A549 (cell line): ENCODE results near the gene RTL9. TPM values are rescaled to one million over a fixed set of nuclear protein-coding genes. Genes with fewer than 3 reads are reported as not detected.

ENCODE experiments used
- ATAC-seq, 2 experiments: fragments of 200-7000 bp in 1 of 2; fragments of >200 bp in 1 of 2; cut with Nextera tagmentation in 1 of 2; cut with Tn5 transposase in 1 of 2; 3 replicates each; pipeline versions ENCODE4 v1.8.0 to v1.9.1; 2018 to 2020; ENCODE audit warnings: mild to moderate bottlenecking in 1 of 2, moderate library complexity in 1 of 2
- CTCF ChIA-PET: fragments of 300-600 bp; sonication (Branson Sonifier 250); formaldehyde crosslinking; extraction: SDS; loops from one replicate; lab custom pipeline; 2021; ENCODE audit warnings: antibody characterized with exemption, inconsistent platforms; lab: Yijun Ruan, JAX
- POLR2A ChIA-PET: fragments of 350-600 bp; formaldehyde crosslinking; extraction: SDS; loops from one replicate; lab custom pipeline; 2021; ENCODE audit warnings: antibody characterized with exemption, inconsistent platforms; lab: Yijun Ruan, JAX
- DNase-seq, 2 experiments: peaks; one replicate each; pipeline versions ENCODE4 v3.0.0 to v3.0.0-alpha.2; 2011 to 2016; ENCODE audit warnings: low read depth in 1 of 2, low spot score in 1 of 2
- FAIRE-seq: peaks from 2 replicates; lab custom pipeline; 2011; peaks lifted over from hg19 to GRCh38; lab: Jason Lieb, UNC
- H3K27ac ChIP-seq, 2 experiments: fragments of >200 bp; sonication (Bioruptor Twin); formaldehyde crosslinking; 3 replicates each; pipeline ENCODE4 v1.5.1; 2016 to 2017
- H3K4me1 ChIP-seq: fragments of >200 bp; sonication (Bioruptor Twin); formaldehyde crosslinking; 3 replicates; pipeline ENCODE4 v1.6.1; 2016
- H3K4me2 ChIP-seq: fragments of >200 bp; sonication (Bioruptor Twin); formaldehyde crosslinking; 3 replicates; pipeline ENCODE4 v1.6.1; 2016
- H3K4me3 ChIP-seq: fragments of >200 bp; sonication (Bioruptor Twin); formaldehyde crosslinking; 3 replicates; pipeline ENCODE4 v1.5.1; 2016
- H3K9me3 ChIP-seq: fragments of >200 bp; sonication (Bioruptor Twin); formaldehyde crosslinking; 3 replicates; pipeline ENCODE4 v1.6.1; 2016
- BHLHE40 ChIP-seq: IDR thresholded peaks from 2 replicates; pipeline ENCODE4 v1.6.1; 2012; ENCODE audit warnings: low read depth, low read length, inconsistent platforms
- CBX2 ChIP-seq: fragments of 200-600 bp; sonication (generic); IDR thresholded peaks from 2 replicates; pipeline ENCODE4 v1.6.1; 2016; ENCODE audit warnings: low read depth, mild to moderate bottlenecking, borderline replicate concordance
- CBX8 ChIP-seq: fragments of 200-600 bp; sonication (generic); IDR thresholded peaks from 2 replicates; pipeline ENCODE4 v1.6.1; 2016
- CHD4 ChIP-seq: fragments of 200-600 bp; sonication (generic); IDR thresholded peaks from 2 replicates; pipeline ENCODE4 v1.6.1; 2016; ENCODE audit warnings: antibody characterized with exemption, mild to moderate bottlenecking, borderline replicate concordance
- EHMT2 ChIP-seq: fragments of 200-600 bp; sonication (generic); IDR thresholded peaks from 2 replicates; pipeline ENCODE4 v1.6.1; 2016; ENCODE audit warnings: antibody characterized with exemption, low read depth, mild to moderate bottlenecking, moderate library complexity
- EP300 ChIP-seq, 2 experiments: fragments of >200 bp; sonication (Bioruptor Twin); formaldehyde crosslinking; IDR thresholded peaks; 2 replicates in 1 of 2; 3 replicates in 1 of 2; pipeline ENCODE4 v1.6.1; 2016 to 2017
- ESRRA ChIP-seq: fragments of 150-350 bp; IDR thresholded peaks from 2 replicates; pipeline ENCODE4 v1.6.1; 2014; ENCODE audit warnings: mild to moderate bottlenecking, low read length, borderline replicate concordance
- FOSB ChIP-seq: fragments of 250-450 bp; sonication (Bioruptor Pico); IDR thresholded peaks from 2 replicates; pipeline ENCODE4 v1.5.0; 2020; ENCODE audit warnings: mild to moderate bottlenecking, moderate library complexity
- HOXB13 ChIP-seq: fragments of 250-450 bp; sonication (Bioruptor Pico); IDR thresholded peaks from 2 replicates; pipeline ENCODE4 v1.5.0; 2020; ENCODE audit warnings: low read depth, mild to moderate bottlenecking, moderate library complexity
- JUNB ChIP-seq: fragments of >200 bp; sonication (Bioruptor Twin); formaldehyde crosslinking; IDR thresholded peaks from 2 replicates; pipeline ENCODE4 v1.6.1; 2016
- MAFK ChIP-seq: fragments of 450-650 bp; IDR thresholded peaks from 2 replicates; pipeline ENCODE4 v1.6.1; 2014; ENCODE audit not compliant: partially characterized antibody
- NFE2L2 ChIP-seq: fragments of 150-350 bp; conservative IDR thresholded peaks from 2 replicates; pipeline ENCODE4 v1.6.1; 2014; ENCODE audit warnings: low read length
- NPAS2 ChIP-seq: fragments of 250-450 bp; sonication (Bioruptor Pico); IDR thresholded peaks from 2 replicates; pipeline ENCODE4 v1.8.0; 2022; ENCODE audit warnings: mild to moderate bottlenecking, moderate library complexity, borderline replicate concordance
- PHF8 ChIP-seq: fragments of 200-600 bp; sonication (generic); IDR thresholded peaks from 2 replicates; pipeline ENCODE4 v1.6.1; 2016; ENCODE audit warnings: low read depth, mild to moderate bottlenecking, antibody characterized with exemption, moderate library complexity, borderline replicate concordance
- POLR2AphosphoS2 ChIP-seq: conservative IDR thresholded peaks from 2 replicates; pipeline ENCODE4 v1.6.1; 2012; ENCODE audit warnings: low read length, improper control_type of control experiment, inconsistent platforms
- RCOR1 ChIP-seq: fragments of 150-350 bp; IDR thresholded peaks from 2 replicates; pipeline ENCODE4 v1.6.1; 2014; ENCODE audit warnings: antibody characterized with exemption, low read length, low read depth
- RFX5 ChIP-seq: fragments of 450-650 bp; IDR thresholded peaks from 2 replicates; pipeline ENCODE4 v1.7.1; 2014; ENCODE audit warnings: antibody characterized with exemption, mild to moderate bottlenecking, moderate library complexity
- RNF2 ChIP-seq: fragments of 200-600 bp; sonication (generic); IDR thresholded peaks from 2 replicates; pipeline ENCODE4 v1.6.1; 2016; ENCODE audit warnings: low read depth, mild to moderate bottlenecking, antibody characterized with exemption, moderate library complexity, borderline replicate concordance
- SMC3 ChIP-seq: fragments of >200 bp; sonication (Bioruptor Twin); formaldehyde crosslinking; IDR thresholded peaks from 3 replicates; pipeline ENCODE4 v1.6.1; 2018; ENCODE audit warnings: inconsistent platforms
- TP53 ChIP-seq: fragments of 250-450 bp; sonication (Bioruptor Pico); IDR thresholded peaks from 2 replicates; pipeline ENCODE4 v1.5.0; 2021; ENCODE audit warnings: mild to moderate bottlenecking, moderate library complexity
- ZC3H11A ChIP-seq: fragments of 450-650 bp; IDR thresholded peaks from 2 replicates; pipeline ENCODE4 v1.6.1; 2014; ENCODE audit warnings: antibody characterized with exemption, mild to moderate bottlenecking
- ZFP36 ChIP-seq: fragments of 450-650 bp; IDR thresholded peaks from 2 replicates; pipeline ENCODE4 v1.6.1; 2014; ENCODE audit warnings: borderline replicate concordance; ENCODE audit not compliant: partially characterized antibody
- ZSCAN20 ChIP-seq: fragments of 250-450 bp; sonication (Bioruptor Pico); IDR thresholded peaks from 2 replicates; pipeline ENCODE4 v1.8.0; 2022; ENCODE audit warnings: mild to moderate bottlenecking, moderate library complexity
- WGBS: methylation state at CpG from one replicate; pipeline ENCODE4 v1.1.6; 2017; ENCODE audit errors: missing lambda C conversion rate; 5-methylcytosine and 5-hydroxymethylcytosine counted together
- polyA plus RNA-seq, 4 experiments: library from polyadenylated mRNA; depleted of rRNA in 3 of 4; stranded (reverse); fragments of >200 nt; fragmentation: RNase III in 1 of 4; extraction: RNeasy Plus Mini Kit Qiagen cat#74134 plus additional on column Dnase treatment in 1 of 4; gene quantifications; 2 replicates in 3 of 4; 3 replicates in 1 of 4; pipeline ENCODE4 v1.2.3, GENCODE V29; 2011 to 2017
- TF ChIP-seq, protein P1 (sequence below): fragments of 200-600 bp; sonication (generic); IDR thresholded peaks from 2 replicates; pipeline ENCODE4 v1.6.1; 2016; ENCODE audit warnings: antibody characterized with exemption, mild to moderate bottlenecking, moderate library complexity
- TF ChIP-seq, protein P2 (sequence below): IDR thresholded peaks from 2 replicates; pipeline ENCODE4 v1.6.1; 2012; ENCODE audit warnings: low read depth, borderline replicate concordance
- TF ChIP-seq, protein P3 (sequence below): fragments of >200 bp; sonication (Bioruptor Twin); formaldehyde crosslinking; IDR thresholded peaks from 2 replicates; pipeline ENCODE4 v1.6.1; 2016
- TF ChIP-seq, protein P4 (sequence below): fragments of 450-650 bp; IDR thresholded peaks from 2 replicates; pipeline ENCODE4 v1.6.1; 2014; ENCODE audit warnings: antibody characterized with exemption
- TF ChIP-seq, protein P5 (sequence below): fragments of 250-450 bp; sonication (Bioruptor Pico); IDR thresholded peaks from 2 replicates; pipeline ENCODE4 v1.5.0; 2021; ENCODE audit warnings: mild to moderate bottlenecking, moderate library complexity, borderline replicate concordance

RTL9 gene
- polyA plus RNA-seq, 2 of the 4 experiments (the other 2 are of a cell fraction): 0.04 to 0.06 TPM

DNA sequence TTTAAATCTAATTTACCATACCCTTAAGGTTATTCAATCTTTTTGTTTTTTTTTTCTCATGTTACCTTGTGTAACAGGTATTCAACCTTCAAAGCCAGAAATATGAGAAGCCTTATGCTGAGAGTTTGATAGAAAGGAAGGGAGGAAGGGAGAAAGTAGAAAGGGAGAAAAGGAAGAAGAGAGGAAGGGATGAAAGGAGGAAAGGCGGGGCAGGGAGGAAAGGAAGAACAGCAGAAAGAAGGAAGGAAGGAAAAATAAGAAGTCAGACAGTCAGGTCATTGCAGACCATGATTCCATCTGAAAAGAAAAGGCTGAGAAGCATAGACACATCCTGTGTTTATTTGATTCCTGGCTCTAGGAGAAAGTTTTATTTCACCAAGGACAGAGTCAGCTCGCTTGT lies 30.9 kb downstream of the RTL9 start:
- ATAC-seq: no peak
- POLR2A ChIA-PET: no interaction called here
- no peak overlapping the region for H3K4me2 ChIP-seq
- H3K4me3 ChIP-seq: no peak overlapping the region
- TF ChIP-seq ZFP36 (no peak), RFX5 (no peak), CBX2 (no peak), EP300 (IDR thresholded peaks at IDR 0.05) (no peak), ZSCAN20 (CRISPR knock-in tag) (no peak), EHMT2 (no peak), TP53 (no peak), RNF2 (no peak), MAFK (no peak), HOXB13 (CRISPR knock-in tag) (no peak), ESRRA (no peak), NFE2L2 (no peak), RCOR1 (no peak)
- TF ChIP-seq, protein P1, sequence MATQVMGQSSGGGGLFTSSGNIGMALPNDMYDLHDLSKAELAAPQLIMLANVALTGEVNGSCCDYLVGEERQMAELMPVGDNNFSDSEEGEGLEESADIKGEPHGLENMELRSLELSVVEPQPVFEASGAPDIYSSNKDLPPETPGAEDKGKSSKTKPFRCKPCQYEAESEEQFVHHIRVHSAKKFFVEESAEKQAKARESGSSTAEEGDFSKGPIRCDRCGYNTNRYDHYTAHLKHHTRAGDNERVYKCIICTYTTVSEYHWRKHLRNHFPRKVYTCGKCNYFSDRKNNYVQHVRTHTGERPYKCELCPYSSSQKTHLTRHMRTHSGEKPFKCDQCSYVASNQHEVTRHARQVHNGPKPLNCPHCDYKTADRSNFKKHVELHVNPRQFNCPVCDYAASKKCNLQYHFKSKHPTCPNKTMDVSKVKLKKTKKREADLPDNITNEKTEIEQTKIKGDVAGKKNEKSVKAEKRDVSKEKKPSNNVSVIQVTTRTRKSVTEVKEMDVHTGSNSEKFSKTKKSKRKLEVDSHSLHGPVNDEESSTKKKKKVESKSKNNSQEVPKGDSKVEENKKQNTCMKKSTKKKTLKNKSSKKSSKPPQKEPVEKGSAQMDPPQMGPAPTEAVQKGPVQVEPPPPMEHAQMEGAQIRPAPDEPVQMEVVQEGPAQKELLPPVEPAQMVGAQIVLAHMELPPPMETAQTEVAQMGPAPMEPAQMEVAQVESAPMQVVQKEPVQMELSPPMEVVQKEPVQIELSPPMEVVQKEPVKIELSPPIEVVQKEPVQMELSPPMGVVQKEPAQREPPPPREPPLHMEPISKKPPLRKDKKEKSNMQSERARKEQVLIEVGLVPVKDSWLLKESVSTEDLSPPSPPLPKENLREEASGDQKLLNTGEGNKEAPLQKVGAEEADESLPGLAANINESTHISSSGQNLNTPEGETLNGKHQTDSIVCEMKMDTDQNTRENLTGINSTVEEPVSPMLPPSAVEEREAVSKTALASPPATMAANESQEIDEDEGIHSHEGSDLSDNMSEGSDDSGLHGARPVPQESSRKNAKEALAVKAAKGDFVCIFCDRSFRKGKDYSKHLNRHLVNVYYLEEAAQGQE: no peak
- TF ChIP-seq, all 56 proteins: peak for 0
- Histone ChIP-seq H3K4me1 (peaks cover 2% of the 10 kb centered on the region; the same call in 1 of the 3 replicates), H3K27ac (no peak overlapping the region), H3K9me3 (no peaks in the 10 kb centered on the region)
- DNase-seq (no peak), FAIRE-seq (peak; percentile 87)
- WGBS: 51% methylated on average over 2 of the region's 2 CpGs
- CTCF ChIA-PET: no interaction called here

DNA sequence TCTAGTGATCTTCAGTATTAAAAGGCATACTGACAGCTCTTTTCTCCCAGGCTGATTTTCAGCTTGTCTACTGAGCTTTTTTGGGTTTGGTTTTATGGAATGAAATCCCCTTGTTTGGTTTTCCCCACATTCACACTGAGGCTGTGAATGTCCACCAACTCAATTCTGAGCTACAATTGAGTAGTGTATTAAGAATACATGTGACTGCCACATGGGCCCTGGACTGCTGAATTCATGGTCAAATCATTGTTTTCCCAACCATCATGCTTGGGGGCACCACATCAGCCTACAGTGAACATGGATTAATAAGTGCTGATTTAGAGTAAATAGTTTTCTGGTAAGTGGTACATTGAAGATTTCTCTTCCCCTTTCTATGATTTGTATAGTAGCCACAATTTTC lies 32.4 kb downstream of the RTL9 start:
- no peak for TF ChIP-seq CBX2
- TF ChIP-seq POLR2AphosphoS2: no peak
- TF ChIP-seq JUNB: no peak
- no peak for TF ChIP-seq ZC3H11A
- no peak for TF ChIP-seq PHF8
- no peak for TF ChIP-seq NPAS2 (CRISPR knock-in tag)
- no peak for TF ChIP-seq CHD4
- TF ChIP-seq, protein P2, sequence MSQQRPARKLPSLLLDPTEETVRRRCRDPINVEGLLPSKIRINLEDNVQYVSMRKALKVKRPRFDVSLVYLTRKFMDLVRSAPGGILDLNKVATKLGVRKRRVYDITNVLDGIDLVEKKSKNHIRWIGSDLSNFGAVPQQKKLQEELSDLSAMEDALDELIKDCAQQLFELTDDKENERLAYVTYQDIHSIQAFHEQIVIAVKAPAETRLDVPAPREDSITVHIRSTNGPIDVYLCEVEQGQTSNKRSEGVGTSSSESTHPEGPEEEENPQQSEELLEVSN: no peak
- no peak for TF ChIP-seq FOSB (CRISPR knock-in tag)
- TF ChIP-seq HOXB13 (CRISPR knock-in tag): no peak
- TF ChIP-seq, protein P3, sequence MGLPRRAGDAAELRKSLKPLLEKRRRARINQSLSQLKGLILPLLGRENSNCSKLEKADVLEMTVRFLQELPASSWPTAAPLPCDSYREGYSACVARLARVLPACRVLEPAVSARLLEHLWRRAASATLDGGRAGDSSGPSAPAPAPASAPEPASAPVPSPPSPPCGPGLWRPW: no peak
- TF ChIP-seq RFX5: no peak
- TF ChIP-seq MAFK: no peak
- TF ChIP-seq, protein P4, sequence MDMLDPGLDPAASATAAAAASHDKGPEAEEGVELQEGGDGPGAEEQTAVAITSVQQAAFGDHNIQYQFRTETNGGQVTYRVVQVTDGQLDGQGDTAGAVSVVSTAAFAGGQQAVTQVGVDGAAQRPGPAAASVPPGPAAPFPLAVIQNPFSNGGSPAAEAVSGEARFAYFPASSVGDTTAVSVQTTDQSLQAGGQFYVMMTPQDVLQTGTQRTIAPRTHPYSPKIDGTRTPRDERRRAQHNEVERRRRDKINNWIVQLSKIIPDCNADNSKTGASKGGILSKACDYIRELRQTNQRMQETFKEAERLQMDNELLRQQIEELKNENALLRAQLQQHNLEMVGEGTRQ: no peak
- TF ChIP-seq CBX8: no peak
- TF ChIP-seq, protein P5, sequence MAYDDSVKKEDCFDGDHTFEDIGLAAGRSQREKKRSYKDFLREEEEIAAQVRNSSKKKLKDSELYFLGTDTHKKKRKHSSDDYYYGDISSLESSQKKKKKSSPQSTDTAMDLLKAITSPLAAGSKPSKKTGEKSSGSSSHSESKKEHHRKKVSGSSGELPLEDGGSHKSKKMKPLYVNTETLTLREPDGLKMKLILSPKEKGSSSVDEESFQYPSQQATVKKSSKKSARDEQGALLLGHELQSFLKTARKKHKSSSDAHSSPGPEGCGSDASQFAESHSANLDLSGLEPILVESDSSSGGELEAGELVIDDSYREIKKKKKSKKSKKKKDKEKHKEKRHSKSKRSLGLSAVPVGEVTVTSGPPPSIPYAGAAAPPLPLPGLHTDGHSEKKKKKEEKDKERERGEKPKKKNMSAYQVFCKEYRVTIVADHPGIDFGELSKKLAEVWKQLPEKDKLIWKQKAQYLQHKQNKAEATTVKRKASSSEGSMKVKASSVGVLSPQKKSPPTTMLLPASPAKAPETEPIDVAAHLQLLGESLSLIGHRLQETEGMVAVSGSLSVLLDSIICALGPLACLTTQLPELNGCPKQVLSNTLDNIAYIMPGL (CRISPR knock-in tag): no peak
- no peak for TF ChIP-seq SMC3
- TF ChIP-seq BHLHE40: no peak
- H3K4me3 ChIP-seq: no peak overlapping the region
- no peak for DNase-seq
- no peak overlapping the region for H3K27ac ChIP-seq
- ATAC-seq: no peak
- ChIA-PET POLR2A (no interaction called here), CTCF (interaction anchor here (1.1 to 1.8 kb wide), 3 partner anchors 10 to 229 kb away, joined by 3 to 5 read pairs (median 4); no protein-coding TSS in a partner anchor)
- H3K4me2 ChIP-seq: no peak overlapping the region
- no peaks in the 10 kb centered on the region for H3K9me3 ChIP-seq
- peaks cover 12% of the 10 kb centered on the region for H3K4me1 ChIP-seq
- FAIRE-seq: peak; percentile 90
